T-helper 17 cell (primary cell): ENCODE measurements around the gene ADAMTS14. TPM values are rescaled to one million over a fixed set of nuclear protein-coding genes. Genes with fewer than 3 reads are reported as not detected.
A peak's percentile ranks its signal among the peaks of the same experiment; 100 is the strongest.
"Not testable (repeated sequence)": the region's sequence is repeated elsewhere in the genome, so short reads cannot be mapped to it uniquely, and the experiment has no call there.

Experiments used
- ATAC-seq: fragments of 150-1000 bp; cut with Tn5 transposase; 2 replicates; pipeline ENCODE4 v1.10.0; 2021; ENCODE audit warnings: mild to moderate bottlenecking, moderate library complexity
- DNase-seq, 3 donors: peaks; one replicate each; pipeline versions ENCODE4 v3.0.0 to v3.0.0-alpha.2; 2020 to 2021
- H3K9me3 ChIP-seq: one replicate; pipeline ENCODE4 v1.7.0; 2013; ENCODE audit warnings: low read length, mild to moderate bottlenecking; ENCODE audit not compliant: control insufficient read depth, poor library complexity, severe bottlenecking
- H3K27ac Mint-ChIP-seq: one replicate; pipeline ENCODE4 v1.8.0; 2022; ENCODE audit warnings: mild to moderate bottlenecking, moderate library complexity, mixed read lengths
- H3K27me3 Mint-ChIP-seq: one replicate; pipeline ENCODE4 v1.8.0; 2022; ENCODE audit warnings: mixed read lengths
- H3K36me3 Mint-ChIP-seq: one replicate; pipeline ENCODE4 v1.8.0; 2022; ENCODE audit warnings: low read depth, mixed read lengths
- H3K4me1 Mint-ChIP-seq: one replicate; pipeline ENCODE4 v1.8.0; 2022; ENCODE audit warnings: mild to moderate bottlenecking, mixed read lengths
- H3K4me3 Mint-ChIP-seq: one replicate; pipeline ENCODE4 v1.8.0; 2022; ENCODE audit warnings: mild to moderate bottlenecking, moderate library complexity, mixed read lengths
- total RNA-seq, 4 donors: library from RNA in 2 of 4; stranded (reverse) in 2 of 4; gene quantifications; one replicate each; pipeline ENCODE4 v1.2.3 and lab custom pipeline; 2022 to 2026

ADAMTS14 gene
- total RNA-seq, 2 donors from 2014 or later: not detected

- peaks cover 31% of the 10 kb centered on the region for H3K27me3 Mint-ChIP-seq
- H3K9me3 ChIP-seq, ATAC-seq, H3K27ac Mint-ChIP-seq, H3K36me3 Mint-ChIP-seq, H3K4me1 Mint-ChIP-seq, DNase-seq, H3K4me3 Mint-ChIP-seq: not testable (repeated sequence)
Measured at GRCh38 chr10:70663458-70664409, 8.6 kb upstream of the ADAMTS14 start.

- H3K4me3 Mint-ChIP-seq: no peak overlapping the region
- H3K4me1 Mint-ChIP-seq: peaks cover 3% of the 10 kb centered on the region
- no peak overlapping the region for H3K27ac Mint-ChIP-seq
- H3K27me3 Mint-ChIP-seq: peaks cover 37% of the 10 kb centered on the region
- no peak for ATAC-seq
- no peak for DNase-seq
- no peaks in the 10 kb centered on the region for H3K36me3 Mint-ChIP-seq
- H3K9me3 ChIP-seq: no peaks in the 10 kb centered on the region
Measured at GRCh38 chr10:70664702-70665195, 7.6 kb upstream of the ADAMTS14 start.

- H3K4me1 Mint-ChIP-seq: peaks cover 3% of the 10 kb centered on the region
- ATAC-seq (no peak), DNase-seq (no peak)
- no peaks in the 10 kb centered on the region for H3K9me3 ChIP-seq
- H3K4me3 Mint-ChIP-seq: no peak overlapping the region
- no peak overlapping the region for H3K27ac Mint-ChIP-seq
- H3K36me3 Mint-ChIP-seq: peaks cover 4% of the 10 kb centered on the region
- peaks cover 41% of the 10 kb centered on the region for H3K27me3 Mint-ChIP-seq
Measured at GRCh38 chr10:70666960-70667798, 5.1 kb upstream of the ADAMTS14 start.

GRCh38 chr10:70667818-70668217 is 4.5 kb upstream of the ADAMTS14 start:
- not testable (repeated sequence) for H3K4me1 Mint-ChIP-seq, H3K9me3 ChIP-seq, H3K36me3 Mint-ChIP-seq, ATAC-seq, H3K4me3 Mint-ChIP-seq, DNase-seq, H3K27ac Mint-ChIP-seq
- peaks cover 37% of the 10 kb centered on the region for H3K27me3 Mint-ChIP-seq

GRCh38 chr10:70668454-70668970 is 3.8 kb upstream of the ADAMTS14 start:
- no peak for ATAC-seq
- Mint-ChIP-seq H3K27ac (no peak overlapping the region), H3K36me3 (peaks cover 9% of the 10 kb centered on the region), H3K4me1 (peaks cover 7% of the 10 kb centered on the region), H3K27me3 (peaks cover 38% of the 10 kb centered on the region), H3K4me3 (no peak overlapping the region)
- H3K9me3 ChIP-seq: no peaks in the 10 kb centered on the region
- DNase-seq: no peak

- Mint-ChIP-seq H3K27me3 (peaks cover 44% of the 10 kb centered on the region), H3K4me1 (peaks cover 7% of the 10 kb centered on the region), H3K36me3 (peaks cover 9% of the 10 kb centered on the region), H3K27ac (no peak overlapping the region), H3K4me3 (no peak overlapping the region)
- no peaks in the 10 kb centered on the region for H3K9me3 ChIP-seq
- DNase-seq: no peak
- no peak for ATAC-seq
Measured at GRCh38 chr10:70669015-70669414, 3.3 kb upstream of the ADAMTS14 start.

- Mint-ChIP-seq H3K27ac (no peak overlapping the region), H3K27me3 (peaks cover 47% of the 10 kb centered on the region), H3K4me1 (peaks cover 7% of the 10 kb centered on the region), H3K36me3 (peaks cover 9% of the 10 kb centered on the region), H3K4me3 (no peak overlapping the region)
- H3K9me3 ChIP-seq: no peaks in the 10 kb centered on the region
- ATAC-seq (no peak), DNase-seq (no peak)
Measured at GRCh38 chr10:70669732-70670317, 2.5 kb upstream of the ADAMTS14 start.

- Mint-ChIP-seq H3K27me3 (peaks cover 65% of the 10 kb centered on the region), H3K4me3 (no peak overlapping the region), H3K36me3 (peaks cover 9% of the 10 kb centered on the region), H3K4me1 (peaks cover 7% of the 10 kb centered on the region), H3K27ac (no peak overlapping the region)
- DNase-seq (no peak), ATAC-seq (no peak)
- no peaks in the 10 kb centered on the region for H3K9me3 ChIP-seq
Measured at GRCh38 chr10:70671619-70672164, 614 bp upstream of the ADAMTS14 start.

GRCh38 chr10:70673043-70673928 is 980 bp downstream of the ADAMTS14 start:
- no peaks in the 10 kb centered on the region for H3K9me3 ChIP-seq
- H3K4me1 Mint-ChIP-seq: peaks cover 7% of the 10 kb centered on the region
- no peak overlapping the region for H3K27ac Mint-ChIP-seq
- ATAC-seq (no peak), DNase-seq (no peak)
- H3K27me3 Mint-ChIP-seq: peaks cover 65% of the 10 kb centered on the region
- H3K4me3 Mint-ChIP-seq: peak overlapping the region; percentile 83
- peaks cover 9% of the 10 kb centered on the region for H3K36me3 Mint-ChIP-seq

GRCh38 chr10:70673929-70674559 is 1.7 kb downstream of the ADAMTS14 start:
- H3K4me3 Mint-ChIP-seq: no peak overlapping the region

GRCh38 chr10:70674560-70675495 is 2.5 kb downstream of the ADAMTS14 start:
- no peaks in the 10 kb centered on the region for H3K9me3 ChIP-seq
- peaks cover 58% of the 10 kb centered on the region for H3K27me3 Mint-ChIP-seq
- H3K4me1 Mint-ChIP-seq: peaks cover 9% of the 10 kb centered on the region
- ATAC-seq (no peak), DNase-seq (no peak)
- peaks cover 9% of the 10 kb centered on the region for H3K36me3 Mint-ChIP-seq
- H3K4me3 Mint-ChIP-seq: no peak overlapping the region
- no peak overlapping the region for H3K27ac Mint-ChIP-seq

More at GRCh38 chr10:70673929-70674559, 1.7 kb downstream of the ADAMTS14 start:
- DNase-seq (no peak), ATAC-seq (no peak)
- Mint-ChIP-seq H3K27me3 (peaks cover 65% of the 10 kb centered on the region), H3K27ac (no peak overlapping the region), H3K36me3 (peaks cover 9% of the 10 kb centered on the region), H3K4me1 (peaks cover 9% of the 10 kb centered on the region)
- H3K9me3 ChIP-seq: no peaks in the 10 kb centered on the region
